GM08714 (cell line): ENCODE data around the gene RABGGTB.
"Not testable (repeated sequence)": the region's sequence is repeated elsewhere in the genome, so short reads cannot be mapped to it uniquely, and the experiment has no call there.

Experiments used
- H3K4me3 ChIP-seq: fragments of 200-500 bp; sonication (Bioruptor generic); 2 replicates; pipeline ENCODE4 v1.5.1; 2014; ENCODE audit warnings: mild to moderate bottlenecking, low read length, inconsistent platforms
- ZNF274 ChIP-seq: IDR thresholded peaks from 2 replicates; pipeline ENCODE4 v1.6.1; 2012; ENCODE audit warnings: mild to moderate bottlenecking, low read depth, low read length

RABGGTB gene

DNA sequence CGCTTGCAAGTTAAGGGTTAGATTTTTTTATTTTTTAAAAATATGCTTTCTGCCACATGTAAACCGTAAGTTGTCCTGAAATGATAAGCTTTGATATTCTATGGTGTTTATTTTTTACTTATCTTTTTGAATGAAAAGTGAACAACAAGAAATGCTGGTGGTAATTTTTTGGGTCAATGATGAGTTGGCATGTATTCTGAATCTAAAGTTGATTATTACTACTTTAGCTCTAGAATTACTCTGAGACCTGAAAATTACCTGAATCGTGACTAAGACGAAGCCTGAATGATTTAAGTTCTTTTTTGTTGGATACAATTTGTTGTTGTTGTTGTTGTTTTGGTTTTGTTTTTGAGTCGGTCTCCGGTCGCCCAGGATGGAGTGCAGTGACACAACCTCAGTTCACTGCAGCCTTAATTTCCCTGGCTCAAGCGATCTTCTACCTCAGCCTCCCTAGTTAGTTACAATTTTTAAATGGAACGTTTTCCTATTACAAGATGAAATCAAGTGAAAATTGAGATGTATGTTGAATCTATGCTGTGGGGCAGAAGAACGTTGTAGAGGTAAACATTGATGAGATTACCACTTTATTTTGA, 941 bp downstream of the RABGGTB start:
- TF ChIP-seq ZNF274: no peak
- peak overlapping the region; percentile 100 for H3K4me3 ChIP-seq

DNA sequence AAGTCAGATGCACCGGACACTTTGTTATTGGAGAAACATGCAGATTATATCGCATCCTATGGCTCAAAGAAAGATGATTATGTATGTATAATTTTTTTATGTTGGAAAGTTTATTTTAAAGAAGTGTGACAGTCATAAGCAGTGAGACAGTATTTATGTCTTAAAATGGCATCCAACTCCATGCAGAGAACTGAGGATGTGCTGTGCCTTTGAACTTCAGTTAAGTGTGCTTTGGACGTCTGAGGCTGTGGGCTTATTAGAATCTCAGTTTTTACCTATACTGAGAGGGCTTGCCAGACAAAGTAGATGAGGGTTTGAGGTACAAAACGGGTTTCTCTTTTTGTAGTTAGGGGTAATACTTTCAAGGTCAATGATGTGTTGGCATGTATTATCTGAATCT, 1.5 kb downstream of the RABGGTB start:
- TF ChIP-seq ZNF274: no peak
- H3K4me3 ChIP-seq: peak overlapping the region; percentile 100

DNA sequence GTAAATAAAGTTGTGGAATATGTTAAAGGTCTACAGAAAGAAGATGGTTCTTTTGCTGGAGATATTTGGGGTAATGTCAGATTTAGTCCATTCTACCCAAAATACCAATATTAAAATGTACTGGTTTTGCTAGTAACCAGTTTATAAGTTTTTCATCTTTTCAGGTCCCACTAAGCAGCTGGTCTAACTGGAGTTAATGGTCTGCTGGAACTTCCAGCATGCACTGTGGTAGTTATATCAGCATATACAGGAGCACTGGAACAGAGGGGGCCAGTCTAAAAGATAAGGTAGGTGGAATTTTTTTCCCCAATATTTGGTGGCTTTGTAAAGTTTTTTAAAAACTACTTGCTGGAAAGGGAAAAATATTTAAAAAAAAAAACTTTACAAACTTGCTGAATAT, 3.9 kb downstream of the RABGGTB start:
- H3K4me3 ChIP-seq: peak overlapping the region; percentile 100; the same call in 1 of the 2 replicates
- no peak for TF ChIP-seq ZNF274

DNA sequence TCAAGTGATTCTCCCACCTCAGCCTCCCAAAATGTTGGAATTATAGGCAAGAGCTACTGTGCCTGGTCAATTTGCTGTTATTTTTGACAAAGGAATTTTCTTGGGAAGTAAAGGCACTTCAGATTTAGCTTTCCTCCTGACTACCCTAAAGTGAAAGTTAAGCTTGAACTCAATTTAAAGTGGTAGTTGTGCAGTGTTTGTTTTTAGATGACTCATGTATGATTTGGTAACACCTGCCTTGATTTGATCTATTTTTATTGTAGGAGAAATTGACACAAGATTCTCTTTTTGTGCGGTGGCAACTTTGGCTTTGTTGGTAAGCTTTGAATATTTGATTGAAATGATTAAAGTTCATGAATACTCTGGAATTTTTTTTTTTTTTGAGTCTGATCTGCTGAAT, 5.0 kb downstream of the RABGGTB start:
- no peak overlapping the region for H3K4me3 ChIP-seq
- TF ChIP-seq ZNF274: no peak

DNA sequence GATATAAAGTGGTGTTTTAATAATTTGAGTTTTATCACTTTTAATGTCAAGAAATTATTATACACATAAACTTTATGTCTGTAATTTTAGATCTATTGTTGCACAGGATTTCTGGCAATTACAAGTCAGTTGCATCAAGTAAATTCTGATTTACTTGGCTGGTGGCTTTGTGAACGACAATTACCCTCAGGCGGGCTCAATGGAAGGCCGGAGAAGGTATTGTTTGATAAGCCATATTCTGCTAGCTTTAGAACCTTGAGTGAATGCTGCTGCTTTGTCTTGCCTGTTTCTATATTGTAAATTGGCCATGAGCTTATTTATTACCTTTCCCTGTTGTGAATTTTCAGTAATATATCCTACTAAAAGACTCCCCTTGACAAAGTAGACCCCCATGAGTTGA, 6.0 kb downstream of the RABGGTB start:
- no peak for TF ChIP-seq ZNF274
- no peak overlapping the region for H3K4me3 ChIP-seq

DNA sequence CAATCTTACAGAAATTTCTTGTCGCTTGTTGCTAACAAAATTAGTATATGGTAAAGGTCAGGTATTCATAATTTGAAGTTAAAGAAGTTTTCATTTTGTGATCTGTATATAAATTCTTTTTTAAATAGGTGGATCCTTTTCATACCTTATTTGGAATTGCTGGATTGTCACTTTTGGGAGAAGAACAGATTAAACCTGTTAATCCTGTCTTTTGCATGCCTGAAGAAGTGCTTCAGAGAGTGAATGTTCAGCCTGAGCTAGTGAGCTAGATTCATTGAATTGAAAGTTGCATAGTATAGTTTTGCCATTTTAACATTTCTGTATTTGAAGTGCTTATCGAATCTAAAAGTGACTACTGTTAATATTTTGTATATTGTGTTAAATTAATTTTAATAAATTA, 8.3 kb downstream of the RABGGTB start:
- H3K4me3 ChIP-seq: no peak overlapping the region
- TF ChIP-seq ZNF274: no peak

DNA sequence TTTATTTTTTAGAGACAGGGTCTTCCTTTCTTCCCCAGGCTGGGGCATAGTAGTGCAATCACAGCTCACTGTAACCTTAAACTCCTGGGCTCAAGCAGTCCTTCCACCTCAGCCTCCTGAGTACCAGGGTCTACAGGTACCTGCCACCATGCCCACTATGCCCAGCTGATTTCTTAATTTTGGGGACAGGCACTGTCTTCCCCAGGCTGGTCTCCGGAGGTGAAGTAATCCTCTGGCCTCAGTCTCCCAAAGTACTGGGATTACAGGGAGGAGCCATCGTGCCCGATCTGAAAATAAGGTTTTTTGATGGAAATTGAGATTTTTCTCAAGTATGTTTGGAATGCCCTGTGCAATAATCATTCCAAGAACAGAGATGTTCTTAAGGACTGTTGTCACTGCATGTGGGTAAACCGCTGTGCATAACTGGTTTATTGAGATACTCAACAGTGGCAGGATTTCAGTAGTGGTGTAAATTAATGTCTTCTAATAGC, 9.7 kb downstream of the RABGGTB start:
- no peak for TF ChIP-seq ZNF274
- no peak overlapping the region for H3K4me3 ChIP-seq

DNA sequence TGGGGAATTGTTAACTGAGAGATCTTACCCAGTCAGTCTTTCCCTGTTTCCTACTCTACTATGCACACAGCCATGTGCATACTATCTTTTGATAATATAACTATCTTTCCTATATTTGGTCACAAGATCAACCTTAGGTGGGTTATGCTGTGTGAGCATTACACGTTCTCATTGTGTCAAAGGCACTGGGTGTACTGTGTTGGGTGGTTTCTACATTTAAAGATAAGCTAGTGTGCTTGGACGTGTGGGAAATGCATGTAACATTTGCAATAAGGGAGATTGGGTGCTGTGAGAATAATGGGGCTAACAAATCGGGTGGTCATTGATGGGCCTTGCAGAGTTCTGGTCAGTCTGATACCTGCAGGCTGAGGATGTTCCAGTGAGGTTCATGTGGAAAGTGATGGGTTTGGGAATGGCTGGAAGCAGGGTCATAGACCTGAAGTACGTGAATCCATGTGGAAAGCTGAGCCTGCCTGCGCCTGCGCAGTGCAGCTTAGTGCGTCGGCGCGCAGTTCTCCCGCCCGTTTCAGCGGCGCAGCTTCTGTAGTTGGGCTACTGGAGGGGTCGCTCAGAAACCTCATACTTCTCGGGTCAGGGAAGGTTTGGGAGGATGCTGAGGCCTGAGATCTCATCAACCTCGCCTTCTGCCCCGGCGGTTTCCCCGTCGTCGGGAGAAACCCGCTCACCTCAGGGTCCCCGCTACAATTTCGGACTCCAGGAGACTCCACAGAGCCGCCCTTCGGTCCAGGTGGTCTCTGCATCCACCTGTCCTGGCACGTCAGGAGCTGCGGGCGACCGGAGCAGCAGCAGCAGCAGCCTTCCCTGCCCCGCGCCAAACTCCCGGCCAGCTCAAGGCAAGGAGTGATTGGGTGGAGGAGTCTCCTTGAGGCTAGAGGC, 10.6 kb downstream of the RABGGTB start, which contains the start of gene MSH4:
Gene MSH4, plus strand, starts transcription at position 507 of the 897 bp plus-strand sequence. Its CDS starts 104 bp downstream, at position 611.
- no peak for TF ChIP-seq ZNF274
- no peak within 1 kb of the TSS for H3K4me3 ChIP-seq

DNA sequence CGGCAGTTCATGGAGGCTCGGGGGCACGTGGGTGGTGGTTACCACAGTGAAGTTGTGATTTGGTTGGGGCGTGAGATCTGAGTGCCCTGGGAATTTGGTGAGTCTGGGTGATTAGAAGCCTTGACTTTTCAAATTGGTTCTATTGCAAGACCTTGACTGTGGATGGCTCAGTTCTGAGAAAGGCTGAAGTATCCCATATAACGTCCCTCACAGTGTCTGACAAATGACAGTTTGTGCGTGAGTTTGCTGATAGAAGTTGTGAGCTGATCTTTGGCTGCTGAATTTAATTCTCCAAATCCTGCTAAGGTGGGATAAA, 11.2 kb downstream of the RABGGTB start:
- no peak for TF ChIP-seq ZNF274
- no peak overlapping the region for H3K4me3 ChIP-seq

DNA sequence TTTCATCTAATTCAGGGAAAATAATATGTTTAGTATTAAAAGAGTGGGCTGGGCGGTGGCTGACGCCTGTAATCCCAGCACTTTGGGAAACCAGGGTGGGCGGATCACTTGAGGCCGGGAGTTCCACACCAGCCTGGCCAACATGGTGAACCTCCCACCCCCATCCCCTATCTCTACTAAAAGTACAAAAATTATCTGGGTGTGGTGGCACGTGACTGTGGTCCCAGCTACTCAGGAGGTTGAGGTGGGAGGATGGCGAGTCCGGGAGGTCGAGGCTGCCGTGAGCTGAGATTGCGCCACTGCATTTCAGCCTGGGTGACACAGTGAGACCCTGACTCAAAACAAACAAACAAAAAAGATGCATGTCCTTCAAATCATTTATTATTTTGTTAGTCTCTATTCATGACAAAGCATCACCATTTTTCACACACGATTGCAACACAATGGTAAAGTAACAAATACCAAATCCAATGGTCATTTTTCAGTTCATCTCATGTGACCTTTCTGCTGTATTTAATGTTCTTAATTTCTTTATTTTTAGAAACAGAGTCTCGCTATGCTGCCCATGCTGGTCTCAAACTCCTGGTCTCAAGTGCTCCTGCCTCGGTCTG, 11.7 kb downstream of the RABGGTB start:
- no peak overlapping the region for H3K4me3 ChIP-seq
- TF ChIP-seq ZNF274: no peak

DNA sequence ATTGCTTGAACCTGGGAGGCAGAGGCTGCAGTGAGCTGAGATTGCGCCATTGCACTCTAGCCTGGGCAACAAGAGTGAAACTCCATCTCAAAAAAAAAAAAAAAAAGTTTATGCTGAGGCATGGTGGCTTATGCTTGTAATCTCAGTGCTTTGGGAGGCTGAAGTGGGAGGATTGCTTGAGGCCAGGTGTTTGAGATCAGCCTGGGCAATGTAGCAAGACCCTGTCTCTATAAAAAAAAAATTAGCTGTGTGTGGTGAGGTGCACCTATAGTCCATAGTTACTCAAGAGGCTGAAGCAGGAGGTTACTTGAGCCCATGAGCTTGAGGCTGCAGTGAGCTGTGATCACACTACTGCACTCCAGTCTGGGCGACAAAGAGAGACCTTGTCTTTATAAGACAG, 15.4 kb downstream of the RABGGTB start:
- not testable (repeated sequence) for H3K4me3 ChIP-seq

DNA sequence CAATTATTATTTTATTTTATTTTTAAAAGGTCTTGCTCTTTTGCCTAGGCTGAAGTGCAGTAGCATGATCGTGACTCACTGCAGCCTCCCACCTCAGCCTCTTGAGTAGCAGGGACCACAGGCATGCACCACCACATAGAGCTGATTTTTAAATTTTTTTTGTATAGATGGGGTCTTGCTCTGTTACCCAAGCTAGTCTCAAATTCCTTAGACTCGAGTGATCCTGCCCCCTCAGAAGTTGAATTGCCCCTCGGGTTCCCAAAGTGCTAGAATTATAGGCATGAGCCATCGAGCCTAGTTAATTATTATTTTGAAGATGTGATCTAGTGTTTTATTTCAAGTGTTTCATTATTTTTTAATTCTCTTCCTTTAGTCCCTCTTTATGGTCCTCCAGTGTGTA, 22.9 kb downstream of the RABGGTB start:
- no peak for TF ChIP-seq ZNF274
- no peak overlapping the region for H3K4me3 ChIP-seq

DNA sequence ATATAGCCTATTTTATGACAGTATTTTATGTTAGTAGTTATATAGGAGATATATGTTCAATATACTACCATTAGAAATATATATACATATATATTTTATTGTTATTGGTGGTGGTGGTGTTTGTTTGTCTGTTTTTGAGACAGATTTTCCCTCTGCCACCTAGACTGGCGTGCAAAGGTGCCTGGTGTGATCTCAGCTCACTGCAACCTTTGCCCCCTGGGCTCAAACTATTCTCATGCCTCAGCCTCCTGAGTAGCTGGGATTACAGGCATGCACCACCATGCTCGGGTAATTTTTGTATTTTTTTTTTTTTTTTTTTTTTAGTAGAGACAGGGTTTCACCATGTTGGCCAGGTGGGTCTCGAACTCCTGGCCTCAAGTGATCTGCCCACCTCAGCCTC, 24.1 kb downstream of the RABGGTB start:
- not testable (repeated sequence) for H3K4me3 ChIP-seq

DNA sequence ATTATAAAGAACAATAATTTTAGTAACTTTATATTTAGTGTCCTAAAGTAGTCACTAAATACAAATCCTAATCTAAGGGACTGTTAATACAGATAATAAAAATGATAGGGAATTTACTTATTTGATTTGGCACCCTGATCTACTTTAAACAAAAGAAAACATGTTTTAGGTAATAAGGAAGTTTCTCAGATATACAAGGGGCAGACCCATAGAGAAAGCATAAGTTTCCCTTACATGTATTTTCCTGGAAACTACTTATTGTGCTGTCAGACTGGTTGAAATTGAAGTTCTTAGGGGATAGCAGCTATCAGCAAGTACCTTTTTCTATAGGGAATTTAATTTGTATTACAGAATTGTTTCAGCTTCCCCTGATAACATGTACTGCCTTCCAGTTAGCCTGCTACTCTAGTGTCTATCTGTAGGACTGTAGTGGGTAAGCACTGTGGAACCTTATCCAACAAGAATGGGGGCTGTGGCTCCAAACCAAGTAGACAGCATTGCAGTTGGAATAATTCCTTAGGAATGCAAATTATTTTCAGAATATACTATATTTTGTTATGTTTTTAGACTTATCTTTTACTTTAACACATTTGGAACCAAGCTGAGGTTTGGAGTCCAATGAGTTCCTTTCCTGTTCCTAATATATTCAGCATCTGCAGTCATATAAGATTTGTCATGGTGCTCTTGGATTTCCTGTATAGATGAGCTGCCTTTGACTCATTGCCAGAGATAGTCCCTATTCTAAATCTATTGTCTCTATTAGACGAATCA, 25.3 kb downstream of the RABGGTB start:
- H3K4me3 ChIP-seq: no peak overlapping the region
- TF ChIP-seq ZNF274: no peak
